B cell (primary cell): ENCODE measurements around the gene DNTT. TPM values are rescaled to one million over a fixed set of nuclear protein-coding genes. Genes with fewer than 3 reads are reported as not detected.

Experiments
- ATAC-seq: fragments of 200-7000 bp; cut with Tn5 transposase; one replicate; pipeline ENCODE4 v1.10.0; 2021; ENCODE audit warnings: low read depth, mild to moderate bottlenecking, moderate number of reproducible peaks, moderate library complexity
- CTCF ChIA-PET: fragments of 350-600 bp; sonication (Branson Sonifier 250); formaldehyde crosslinking; loops from one replicate; lab custom pipeline; 2021; ENCODE audit warnings: antibody characterized with exemption, inconsistent platforms; lab: Charles Lee
- POLR2A ChIA-PET: fragments of 350-600 bp; sonication (Branson Sonifier 250); formaldehyde crosslinking; loops from one replicate; lab custom pipeline; 2021; ENCODE audit warnings: antibody characterized with exemption; lab: Charles Lee
- DNase-seq: peaks from one replicate; pipeline ENCODE4 v3.0.0; 2013
- H2AFZ ChIP-seq: 2 replicates; pipeline ENCODE4 v1.6.1; 2012; ENCODE audit warnings: mild to moderate bottlenecking, low read depth, low read length; ENCODE audit not compliant: insufficient read depth, poor library complexity, severe bottlenecking
- H3K27ac ChIP-seq, 2 donors: 1 replicate in 1 of 2; 2 replicates in 1 of 2; pipeline ENCODE4 v1.5.1; 2012 to 2013; ENCODE audit warnings: low read length in 2 of 2, mild to moderate bottlenecking in 2 of 2, moderate library complexity in 1 of 2
- H3K27me3 ChIP-seq, 4 experiments: fragments of 200-600 bp in 1 of 4; sonication (generic) in 1 of 4; replicated peaks in 1 of 4; 1 replicate in 2 of 4; 2 replicates in 2 of 4; pipeline versions ENCODE4 v1.6.1 to v1.7.0; 2013 to 2016; ENCODE audit warnings: low read length in 3 of 4, mild to moderate bottlenecking in 2 of 4, mixed read lengths in 1 of 4, moderate library complexity in 1 of 4; ENCODE audit not compliant: insufficient read depth in 4 of 4, control insufficient read depth in 3 of 4; ENCODE audit errors: control extremely low read depth in 1 of 4
- H3K36me3 ChIP-seq, 2 experiments: replicated peaks in 1 of 2; 1 replicate in 1 of 2; 2 replicates in 1 of 2; pipeline versions ENCODE4 v1.6.1 to v1.7.1; 2013; ENCODE audit warnings: low read length in 1 of 2; ENCODE audit not compliant: insufficient read depth in 2 of 2, control insufficient read depth in 1 of 2; ENCODE audit errors: control extremely low read depth in 1 of 2, extremely low read depth in 1 of 2
- H3K4me1 ChIP-seq, 2 donors: fragments of 200-600 bp in 1 of 2; sonication (generic) in 1 of 2; 1 replicate in 1 of 2; 2 replicates in 1 of 2; pipeline versions ENCODE4 v1.5.1 to v1.6.1; 2013 to 2017; ENCODE audit warnings: low read length in 2 of 2; ENCODE audit not compliant: control insufficient read depth in 2 of 2, insufficient read depth in 2 of 2
- H3K4me2 ChIP-seq: replicated peaks from 2 replicates; pipeline ENCODE3; 2012; ENCODE audit warnings: mild to moderate bottlenecking, low read depth, low read length; ENCODE audit not compliant: poor library complexity, severe bottlenecking
- H3K4me3 ChIP-seq, 5 experiments: fragments of 200-600 bp in 1 of 5; sonication (generic) in 1 of 5; 1 replicate in 3 of 5; 2 replicates in 2 of 5; pipeline versions ENCODE4 v1.5.1 to v1.7.0; 2011 to 2016; ENCODE audit warnings: low read length in 4 of 5, mild to moderate bottlenecking in 4 of 5, low read depth in 2 of 5, control low read depth in 1 of 5, moderate library complexity in 1 of 5; ENCODE audit not compliant: insufficient read depth in 1 of 5; ENCODE audit errors: control extremely low read depth in 1 of 5, extremely low read depth in 1 of 5
- H3K79me2 ChIP-seq: fragments of 200-600 bp; sonication (generic); one replicate; pipeline ENCODE4 v1.6.0; 2016; ENCODE audit warnings: low read length; ENCODE audit not compliant: control insufficient read depth, insufficient read depth
- H3K9ac ChIP-seq: fragments of 200-600 bp; sonication (generic); 2 replicates; pipeline ENCODE4 v1.6.1; 2017; ENCODE audit warnings: mild to moderate bottlenecking, low read length, moderate library complexity
- H3K9me3 ChIP-seq, 3 donors: one replicate each; pipeline versions ENCODE4 v1.6.1 to v1.7.1; 2013; ENCODE audit warnings: low read length in 2 of 3; ENCODE audit not compliant: control insufficient read depth in 2 of 3, insufficient read depth in 1 of 3; ENCODE audit errors: control extremely low read depth in 1 of 3
- H4K20me1 ChIP-seq: 2 replicates; pipeline ENCODE4 v1.6.0; 2012; ENCODE audit warnings: mild to moderate bottlenecking, low read length; ENCODE audit not compliant: insufficient read depth, control insufficient read depth, poor library complexity, severe bottlenecking
- H3K27ac Mint-ChIP-seq: one replicate; pipeline ENCODE4 v1.8.0; 2021; ENCODE audit warnings: mixed read lengths
- H3K27me3 Mint-ChIP-seq: one replicate; pipeline ENCODE4 v1.8.0; 2021; ENCODE audit warnings: mixed read lengths
- H3K4me1 Mint-ChIP-seq: one replicate; pipeline ENCODE4 v1.8.0; 2021; ENCODE audit warnings: mixed read lengths
- H3K4me3 Mint-ChIP-seq: one replicate; pipeline ENCODE4 v1.8.0; 2021; ENCODE audit warnings: mixed read lengths
- H3K9me3 Mint-ChIP-seq: one replicate; pipeline ENCODE4 v1.8.0; 2022; ENCODE audit warnings: mixed read lengths; ENCODE audit not compliant: insufficient read depth
- CTCF ChIP-seq: fragments of 200-600 bp; IDR thresholded peaks from one replicate; pipeline ENCODE4 v1.8.0; 2022; ENCODE audit warnings: antibody characterized with exemption, mild to moderate bottlenecking
- EZH2 ChIP-seq: IDR thresholded peaks from 2 replicates; pipeline ENCODE4 v1.6.1; 2012; ENCODE audit warnings: borderline replicate concordance, low read depth, mild to moderate bottlenecking, moderate library complexity, low read length; ENCODE audit not compliant: insufficient read depth, poor library complexity, severe bottlenecking
- WGBS: methylation state at CpG from one replicate; pipeline ENCODE4 v1.1.5; 2013; ENCODE audit warnings: missing lambda C conversion rate; ENCODE audit not compliant: insufficient coverage; 5-methylcytosine and 5-hydroxymethylcytosine counted together
- intact Hi-C: fragments of 100-400 bp; cut with micrococcal nuclease; formaldehyde crosslinking; loops from one replicate; pipeline ENCODE4 v1.10.0; 2022
- polyA plus RNA-seq: library from polyadenylated mRNA; depleted of rRNA; stranded (reverse); fragments of >200 nt; gene quantifications from 2 replicates; pipeline ENCODE4 v1.2.3, GENCODE V29; 2012
- total RNA-seq, 2 donors: library from RNA; stranded (reverse); fragments of 120-200 nt in 1 of 2; gene quantifications; 1 replicate in 1 of 2; 2 replicates in 1 of 2; pipeline versions ENCODE4 v1.2.3 to v1.2.4, GENCODE V29; 2013 to 2022

DNTT gene
- total and polyA plus RNA-seq, 2 donors (not counting 1 experiment from before 2014, with no cell fraction given): not detected

GRCh38 chr10:96360331-96360730 is 56.1 kb downstream of the DNTT start:
- Histone ChIP-seq H3K36me3 (no peaks in the 10 kb centered on the region), H2AFZ (no peak overlapping the region), H3K4me2 (no peak overlapping the region), H3K4me1 (no peaks in the 10 kb centered on the region), H3K27me3 (peaks cover 0 to 9% (median 2%) of the 10 kb centered on the region in 4 experiments), H4K20me1 (no peaks in the 10 kb centered on the region), H3K27ac (no peak overlapping the region), H3K79me2 (no peaks in the 10 kb centered on the region), H3K4me3 (no peak overlapping the region), H3K9ac (no peak overlapping the region), H3K9me3 (no peaks in the 10 kb centered on the region)
- ChIA-PET CTCF (no interaction called here), POLR2A (no interaction called here)
- no peak for DNase-seq
- Mint-ChIP-seq H3K9me3 (no peaks in the 10 kb centered on the region), H3K27me3 (peaks cover 16% of the 10 kb centered on the region), H3K27ac (no peak overlapping the region), H3K4me3 (no peak overlapping the region), H3K4me1 (no peaks in the 10 kb centered on the region)
- 96% methylated on average over 6 of the region's 6 CpGs for WGBS
- ATAC-seq: no peak
- intact Hi-C loops: no loop called here
- no peak for TF ChIP-seq CTCF
- TF ChIP-seq EZH2: no peak

DNA sequence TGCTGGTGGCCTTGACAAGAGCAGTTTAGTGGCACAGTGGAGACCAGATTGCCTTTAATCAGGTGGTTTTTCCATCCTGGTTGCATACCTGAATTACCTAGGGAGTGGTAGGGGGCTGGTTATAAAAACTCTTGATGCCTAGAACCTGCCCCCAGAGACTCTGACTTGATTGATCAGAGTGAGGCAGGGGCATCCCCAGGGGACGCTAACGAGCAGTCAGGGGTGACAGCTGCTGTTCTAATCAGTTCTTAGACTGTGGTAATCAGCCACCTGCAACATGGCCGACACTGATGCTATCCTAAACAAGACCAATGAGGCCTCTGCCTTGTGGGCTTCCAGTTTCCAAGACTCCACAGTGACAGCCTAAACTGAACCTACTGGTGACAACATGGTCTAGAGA is 56.5 kb downstream of the DNTT start:
- no peaks in the 10 kb centered on the region for H3K9me3 Mint-ChIP-seq
- ChIA-PET CTCF (no interaction called here), POLR2A (no interaction called here)
- H3K27me3 Mint-ChIP-seq: peaks cover 16% of the 10 kb centered on the region
- peaks cover 0 to 6% (median 2%) of the 10 kb centered on the region in 4 experiments for H3K27me3 ChIP-seq
- H3K9me3 ChIP-seq: no peaks in the 10 kb centered on the region
- H4K20me1 ChIP-seq: no peaks in the 10 kb centered on the region
- no peaks in the 10 kb centered on the region for H3K79me2 ChIP-seq
- TF ChIP-seq EZH2 (no peak), CTCF (no peak)
- H3K27ac Mint-ChIP-seq: no peak overlapping the region
- H3K36me3 ChIP-seq: no peaks in the 10 kb centered on the region
- H3K9ac ChIP-seq: no peak overlapping the region
- no peak overlapping the region for H2AFZ ChIP-seq
- no peak overlapping the region for H3K4me3 ChIP-seq
- no peak overlapping the region for H3K27ac ChIP-seq
- DNase-seq (no peak), ATAC-seq (no peak)
- intact Hi-C loops: no loop called here
- no peak overlapping the region for H3K4me3 Mint-ChIP-seq
- H3K4me1 ChIP-seq: no peaks in the 10 kb centered on the region
- 71% methylated on average over 3 of the region's 3 CpGs for WGBS
- no peaks in the 10 kb centered on the region for H3K4me1 Mint-ChIP-seq
- H3K4me2 ChIP-seq: no peak overlapping the region
